ENCODE measurements around the gene CRMP1. TPM values are rescaled to one million over a fixed set of nuclear protein-coding genes. Genes with fewer than 3 reads are reported as not detected.

Gene CRMP1
- total and polyA plus RNA-seq, 2 experiments from 2014 or later, result 1.3 TPM; not detected in 1

DNA sequence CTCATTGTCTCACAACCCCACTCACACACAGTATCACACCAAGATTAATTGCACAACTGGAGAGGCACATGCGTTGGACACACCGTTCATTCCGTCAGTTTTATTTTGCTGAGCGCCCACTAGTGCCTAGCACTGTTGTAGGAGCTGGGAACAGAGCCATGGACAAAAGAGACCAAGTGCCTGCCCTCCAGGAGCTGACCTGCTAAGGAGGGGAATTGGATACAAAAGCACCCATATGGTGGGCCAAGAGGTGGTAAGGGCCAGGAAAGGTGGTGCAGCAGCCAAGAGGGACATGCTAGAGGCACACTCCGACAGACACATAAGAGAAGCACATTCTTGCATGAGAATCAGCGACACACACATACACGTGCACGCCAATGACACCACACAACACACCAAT lies 705 bp upstream of the CRMP1 start:
- no peaks in the 10 kb centered on the region for H3K36me3 ChIP-seq (ENCODE audit: low read depth)
- H3K9me3 ChIP-seq (ENCODE audit: low read depth), result no peaks in the 10 kb centered on the region
- 58 to 65% methylated on average over 8 of the region's 8 CpGs for WGBS, 2 experiments (ENCODE audit: low coverage in 1 of 2, low lambda C conversion rate in 2 of 2, missing lambda C conversion rate in 2 of 2)
- no peak overlapping the region for H3K4me3 ChIP-seq
- H3F3A ChIP-seq (ENCODE audit: insufficient read depth), result no peaks in the 10 kb centered on the region
- H3K27me3 ChIP-seq (replicated peaks; ENCODE audit: insufficient read depth), result peaks cover 77% of the 10 kb centered on the region
- no peak overlapping the region for H3K4me2 ChIP-seq (ENCODE audit: unreplicated experiment)
- no peak for DNase-seq
- H3K79me2 ChIP-seq (ENCODE audit: insufficient read depth), result no peaks in the 10 kb centered on the region
- TF ChIP-seq EZH2 (IDR thresholded peaks at IDR 0.05; ENCODE audit: insufficient read depth, poor library complexity, severe bottlenecking) (peak; percentile 16), EZH2phosphoT487 (IDR thresholded peaks at IDR 0.05; ENCODE audit: insufficient read depth, low read depth) (no peak)
- H3K9me2 ChIP-seq (ENCODE audit: insufficient read depth), result no peaks in the 10 kb centered on the region
- H3K27ac ChIP-seq, result no peak overlapping the region
- no peaks in the 10 kb centered on the region for H3K4me1 ChIP-seq (ENCODE audit: insufficient read depth)
- in situ Hi-C loops (cut with MboI), result no loop called here
- H4K20me1 ChIP-seq (ENCODE audit: insufficient read depth), result no peaks in the 10 kb centered on the region
- no peak overlapping the region for H2AFZ ChIP-seq
- no peak overlapping the region for H3K9ac ChIP-seq

DNA sequence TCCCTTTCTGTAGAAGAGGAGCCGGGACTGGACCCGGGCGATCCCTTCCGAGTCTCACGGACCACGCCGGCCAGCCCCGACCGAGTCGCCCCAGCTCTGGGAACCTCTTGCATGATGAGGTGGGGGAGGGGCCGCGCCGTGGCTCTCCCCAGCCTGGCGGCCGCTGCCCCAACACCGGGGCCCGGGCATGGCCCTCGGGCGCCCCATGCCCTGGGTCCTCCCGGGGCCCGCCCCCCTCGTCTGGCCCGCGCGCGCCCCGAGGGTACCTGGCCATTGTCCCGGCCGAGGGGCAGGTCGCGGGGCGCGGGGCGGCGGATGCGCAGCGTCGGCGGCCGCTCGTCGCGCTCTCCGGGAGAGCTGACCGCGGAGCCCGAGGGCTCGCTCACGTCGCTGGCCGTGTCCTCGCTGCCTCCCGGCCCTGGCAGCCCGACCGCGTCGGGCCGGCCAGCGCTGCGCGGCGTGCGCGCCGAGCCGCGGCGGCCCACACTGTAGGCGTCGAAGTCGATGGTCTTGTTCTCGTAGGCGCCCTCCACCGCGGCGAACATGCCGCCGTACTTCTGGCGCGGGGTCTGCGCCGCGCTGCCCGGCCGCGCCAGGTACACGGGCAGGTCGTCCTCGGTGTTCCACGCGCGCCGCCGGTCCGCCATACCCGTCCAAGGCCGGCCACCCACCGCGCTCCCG lies 423 bp downstream of the CRMP1 start:
- Histone ChIP-seq H4K20me1 (ENCODE audit: insufficient read depth) (no peaks in the 10 kb centered on the region), H3K27ac (no peak overlapping the region), H3K9me3 (ENCODE audit: low read depth) (no peaks in the 10 kb centered on the region), H3K79me2 (ENCODE audit: insufficient read depth) (no peaks in the 10 kb centered on the region), H3K4me3 (no peak overlapping the region), H3K4me2 (ENCODE audit: unreplicated experiment) (no peak overlapping the region), H3K36me3 (ENCODE audit: low read depth) (no peaks in the 10 kb centered on the region), H3K27me3 (replicated peaks; ENCODE audit: insufficient read depth) (peaks cover 71% of the 10 kb centered on the region), H3K9ac (no peak overlapping the region), H3K4me1 (ENCODE audit: insufficient read depth) (no peaks in the 10 kb centered on the region), H3F3A (ENCODE audit: insufficient read depth) (no peaks in the 10 kb centered on the region), H2AFZ (no peak overlapping the region), H3K9me2 (ENCODE audit: insufficient read depth) (no peaks in the 10 kb centered on the region)
- in situ Hi-C loops (cut with MboI), result no loop called here
- DNase-seq, result no peak
- WGBS, 2 experiments (ENCODE audit: low coverage in 1 of 2, low lambda C conversion rate in 2 of 2, missing lambda C conversion rate in 2 of 2), result 4% methylated on average over 35 to 41 of the region's 100 CpGs
- TF ChIP-seq EZH2 (IDR thresholded peaks at IDR 0.05; ENCODE audit: insufficient read depth, poor library complexity, severe bottlenecking), result no peak
- TF ChIP-seq EZH2phosphoT487 (IDR thresholded peaks at IDR 0.05; ENCODE audit: insufficient read depth, low read depth), result no peak

DNA sequence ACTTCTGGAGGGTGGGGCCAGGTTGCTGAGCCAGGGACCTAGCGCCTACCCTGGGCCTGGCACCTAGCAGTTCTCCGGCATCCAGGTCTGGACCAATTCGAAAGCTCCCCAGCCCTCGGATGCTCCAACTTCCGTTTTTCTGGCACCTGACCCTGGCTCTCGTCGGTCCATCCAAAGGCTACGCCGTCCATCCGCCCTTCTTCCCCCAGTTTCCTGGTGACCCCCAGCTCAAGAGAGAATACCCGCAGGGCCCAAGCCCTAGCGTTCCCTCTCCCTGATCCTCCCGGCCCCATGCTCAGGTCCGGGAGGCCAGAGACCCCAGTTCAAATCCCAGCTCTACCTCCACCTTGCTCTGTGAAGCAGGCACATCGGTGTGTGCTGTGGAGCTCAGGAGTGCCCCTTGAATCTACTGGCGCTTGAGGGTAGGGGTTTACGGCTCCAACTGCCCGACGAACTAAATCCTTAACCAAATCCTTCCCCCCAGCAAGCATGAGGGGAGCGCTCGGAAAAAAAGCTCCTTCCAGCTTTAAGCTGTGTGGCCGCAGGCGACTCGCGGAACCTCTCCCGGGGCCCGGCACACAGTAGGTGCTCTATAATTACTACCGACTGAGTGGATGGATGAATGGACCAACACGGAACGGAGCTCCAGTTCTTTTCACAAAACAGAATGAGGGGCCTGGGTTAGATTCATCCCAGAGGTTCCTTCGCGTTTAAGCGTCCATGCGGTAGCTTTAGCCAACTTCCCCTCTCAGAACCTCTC lies 1.1 kb downstream of the CRMP1 start:
- H3K9me3 ChIP-seq (ENCODE audit: low read depth), result no peaks in the 10 kb centered on the region
- H3K4me1 ChIP-seq (ENCODE audit: insufficient read depth), result no peaks in the 10 kb centered on the region
- H3K9me2 ChIP-seq (ENCODE audit: insufficient read depth), result no peaks in the 10 kb centered on the region
- no peak for TF ChIP-seq EZH2phosphoT487 (IDR thresholded peaks at IDR 0.05; ENCODE audit: insufficient read depth, low read depth)
- TF ChIP-seq EZH2 (IDR thresholded peaks at IDR 0.05; ENCODE audit: insufficient read depth, poor library complexity, severe bottlenecking), result peak; percentile 64
- H3K9ac ChIP-seq, result no peak overlapping the region
- WGBS, 2 experiments (ENCODE audit: low coverage in 1 of 2, low lambda C conversion rate in 2 of 2, missing lambda C conversion rate in 2 of 2), result 16% methylated on average over 34 of the region's 34 CpGs
- no peak overlapping the region for H3K27ac ChIP-seq
- no peak overlapping the region for H3K4me3 ChIP-seq
- H2AFZ ChIP-seq, result no peak overlapping the region
- peaks cover 69% of the 10 kb centered on the region for H3K27me3 ChIP-seq (replicated peaks; ENCODE audit: insufficient read depth)
- in situ Hi-C loops (cut with MboI), result no loop called here
- H3F3A ChIP-seq (ENCODE audit: insufficient read depth), result no peaks in the 10 kb centered on the region
- no peaks in the 10 kb centered on the region for H3K36me3 ChIP-seq (ENCODE audit: low read depth)
- no peak overlapping the region for H3K4me2 ChIP-seq (ENCODE audit: unreplicated experiment)
- no peaks in the 10 kb centered on the region for H4K20me1 ChIP-seq (ENCODE audit: insufficient read depth)
- no peak for DNase-seq
- H3K79me2 ChIP-seq (ENCODE audit: insufficient read depth), result no peaks in the 10 kb centered on the region

DNA sequence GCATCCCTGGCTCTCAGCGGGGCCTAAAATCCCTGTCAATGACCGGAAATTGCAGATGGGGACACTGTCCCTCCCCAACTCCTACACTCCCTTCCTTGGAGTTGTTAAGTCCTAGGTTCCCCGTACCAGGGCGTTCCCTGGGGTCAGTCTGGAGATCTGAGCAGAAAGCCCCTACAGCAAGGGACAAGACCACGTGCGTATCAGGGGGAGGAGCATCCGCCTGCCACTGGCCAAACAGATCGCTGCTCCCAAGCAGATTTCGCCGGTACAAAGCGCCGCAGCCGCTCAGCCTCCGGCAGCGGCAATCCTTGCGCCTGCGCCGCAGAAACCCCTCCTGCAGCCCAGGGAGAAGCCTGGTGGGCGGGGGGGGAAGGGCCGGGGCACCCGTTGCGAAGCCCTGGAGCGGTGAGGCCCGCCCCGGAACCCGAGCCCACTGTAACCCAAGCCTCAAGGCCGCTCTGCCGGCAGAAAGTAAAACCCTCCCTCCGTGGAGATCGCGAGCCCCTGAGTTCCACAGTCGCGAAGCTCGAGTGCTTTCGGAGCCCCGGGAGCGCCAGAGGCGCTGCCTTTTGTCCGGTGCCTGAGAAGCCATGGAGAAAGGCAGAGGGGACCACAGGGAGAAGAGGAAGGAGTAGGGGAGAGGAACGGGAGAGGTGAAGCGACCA lies 2.7 kb downstream of the CRMP1 start:
- Histone ChIP-seq H3K9me2 (ENCODE audit: insufficient read depth) (no peaks in the 10 kb centered on the region), H3K27me3 (replicated peaks; ENCODE audit: insufficient read depth) (peaks cover 71% of the 10 kb centered on the region), H3K4me3 (no peak overlapping the region), H3F3A (ENCODE audit: insufficient read depth) (no peaks in the 10 kb centered on the region), H3K9me3 (ENCODE audit: low read depth) (no peaks in the 10 kb centered on the region), H3K4me1 (ENCODE audit: insufficient read depth) (no peaks in the 10 kb centered on the region), H3K36me3 (ENCODE audit: low read depth) (no peaks in the 10 kb centered on the region), H3K27ac (no peak overlapping the region), H4K20me1 (ENCODE audit: insufficient read depth) (no peaks in the 10 kb centered on the region), H3K4me2 (ENCODE audit: unreplicated experiment) (no peak overlapping the region), H3K79me2 (ENCODE audit: insufficient read depth) (no peaks in the 10 kb centered on the region), H3K9ac (no peak overlapping the region), H2AFZ (no peak overlapping the region)
- no peak for DNase-seq
- in situ Hi-C loops (cut with MboI), result no loop called here
- WGBS, 2 experiments (ENCODE audit: low coverage in 1 of 2, low lambda C conversion rate in 2 of 2, missing lambda C conversion rate in 2 of 2), result 6 to 7% methylated on average over 33 to 36 of the region's 41 CpGs
- no peak for TF ChIP-seq EZH2phosphoT487 (IDR thresholded peaks at IDR 0.05; ENCODE audit: insufficient read depth, low read depth)
- no peak for TF ChIP-seq EZH2 (IDR thresholded peaks at IDR 0.05; ENCODE audit: insufficient read depth, poor library complexity, severe bottlenecking)
